Endodermal cell (in vitro differentiated cells): ENCODE data around the gene RADIL. TPM values are rescaled to one million over a fixed set of nuclear protein-coding genes. Genes with fewer than 3 reads are reported as not detected.

Experiments used
- DNase-seq: peaks from one replicate; pipeline ENCODE4 v3.0.0-alpha.2; 2017
- H3K27ac ChIP-seq: 2 replicates; pipeline ENCODE4 v1.5.1; 2013; ENCODE audit warnings: mild to moderate bottlenecking, low read depth, low read length, moderate library complexity
- H3K27me3 ChIP-seq: 2 replicates; pipeline ENCODE4 v1.6.1; 2013; ENCODE audit warnings: mild to moderate bottlenecking, low read length, moderate library complexity; ENCODE audit not compliant: insufficient read depth, control insufficient read depth, poor library complexity, severe bottlenecking
- H3K36me3 ChIP-seq: 2 replicates; pipeline ENCODE4 v1.7.0; 2013; ENCODE audit warnings: mild to moderate bottlenecking, low read length, moderate library complexity; ENCODE audit not compliant: control insufficient read depth, insufficient read depth
- H3K4me1 ChIP-seq: one replicate; pipeline ENCODE4 v1.7.0; 2013; ENCODE audit warnings: low read length; ENCODE audit not compliant: control insufficient read depth, insufficient read depth
- H3K4me3 ChIP-seq: 2 replicates; pipeline ENCODE4 v1.5.1; 2013; ENCODE audit warnings: mild to moderate bottlenecking, low read length, moderate library complexity
- H3K9ac ChIP-seq: 2 replicates; pipeline ENCODE4 v1.6.1; 2013; ENCODE audit warnings: mild to moderate bottlenecking, low read length, moderate library complexity; ENCODE audit not compliant: poor library complexity, severe bottlenecking; ENCODE audit errors: extremely low read depth
- H3K9me3 ChIP-seq: 2 replicates; pipeline ENCODE4 v1.6.1; 2013; ENCODE audit warnings: mild to moderate bottlenecking, low read length, moderate library complexity; ENCODE audit not compliant: control insufficient read depth
- H3K27ac Mint-ChIP-seq: 2 replicates; pipeline ENCODE4 v1.8.0; 2020; ENCODE audit warnings: mixed read lengths
- H3K27me3 Mint-ChIP-seq: 2 replicates; pipeline ENCODE4 v1.8.0; 2021; ENCODE audit warnings: mild to moderate bottlenecking, mixed read lengths; ENCODE audit not compliant: insufficient read depth
- H3K36me3 Mint-ChIP-seq: 2 replicates; pipeline ENCODE4 v1.8.0; 2020; ENCODE audit warnings: low read depth, mixed read lengths
- H3K4me1 Mint-ChIP-seq: 2 replicates; pipeline ENCODE4 v1.8.0; 2020; ENCODE audit warnings: mixed read lengths
- H3K4me3 Mint-ChIP-seq: 2 replicates; pipeline ENCODE4 v1.8.0; 2020; ENCODE audit warnings: mild to moderate bottlenecking, moderate library complexity, mixed read lengths
- H3K9me3 Mint-ChIP-seq: 2 replicates; pipeline ENCODE4 v1.8.0; 2020; ENCODE audit warnings: mild to moderate bottlenecking, mixed read lengths
- WGBS, 2 experiments: methylation state at CpG; one replicate each; pipeline versions ENCODE4 v1.1.5 to v1.1.7; 2013; ENCODE audit warnings: missing lambda C conversion rate in 2 of 2, mixed read lengths in 1 of 2; ENCODE audit not compliant: insufficient coverage in 1 of 2, insufficient read length in 1 of 2; 5-methylcytosine and 5-hydroxymethylcytosine counted together
- total RNA-seq, 2 donors: library from RNA; stranded (reverse); fragmentation: NEBNext Ultra II Directional in 1 of 2; extraction: Animal tissue kit (Norgen Biotek cat#: 25700) in 1 of 2; gene quantifications; 2 replicates in 1 of 2; 3 replicates in 1 of 2; pipeline ENCODE4 v1.2.1, GENCODE V29; 2021
- TF ChIP-seq, protein P1 (sequence below): fragments of 200-600 bp; sonication (generic); conservative IDR thresholded peaks from 2 replicates; pipeline ENCODE4 v1.5.0; 2021; ENCODE audit warnings: antibody characterized with exemption, mild to moderate bottlenecking

Gene RADIL
- total RNA-seq, 2 donors from 2014 or later: 34.9 to 47.6 TPM

- peak; percentile 40 for DNase-seq
- Histone ChIP-seq H3K27me3 (no peaks in the 10 kb centered on the region), H3K4me1 (peaks cover 4% of the 10 kb centered on the region), H3K36me3 (no peaks in the 10 kb centered on the region), H3K9me3 (no peaks in the 10 kb centered on the region), H3K27ac (peak overlapping the region; percentile 90), H3K4me3 (no peak overlapping the region), H3K9ac (no peak overlapping the region)
- Mint-ChIP-seq H3K36me3 (peaks cover 13% of the 10 kb centered on the region), H3K4me1 (peaks cover 12% of the 10 kb centered on the region), H3K4me3 (no peak overlapping the region), H3K27me3 (no peaks in the 10 kb centered on the region), H3K9me3 (no peaks in the 10 kb centered on the region), H3K27ac (no peak overlapping the region)
- WGBS, 2 experiments: 92 to 94% methylated on average over 16 to 21 of the region's 21 CpGs
- TF ChIP-seq, protein P1, sequence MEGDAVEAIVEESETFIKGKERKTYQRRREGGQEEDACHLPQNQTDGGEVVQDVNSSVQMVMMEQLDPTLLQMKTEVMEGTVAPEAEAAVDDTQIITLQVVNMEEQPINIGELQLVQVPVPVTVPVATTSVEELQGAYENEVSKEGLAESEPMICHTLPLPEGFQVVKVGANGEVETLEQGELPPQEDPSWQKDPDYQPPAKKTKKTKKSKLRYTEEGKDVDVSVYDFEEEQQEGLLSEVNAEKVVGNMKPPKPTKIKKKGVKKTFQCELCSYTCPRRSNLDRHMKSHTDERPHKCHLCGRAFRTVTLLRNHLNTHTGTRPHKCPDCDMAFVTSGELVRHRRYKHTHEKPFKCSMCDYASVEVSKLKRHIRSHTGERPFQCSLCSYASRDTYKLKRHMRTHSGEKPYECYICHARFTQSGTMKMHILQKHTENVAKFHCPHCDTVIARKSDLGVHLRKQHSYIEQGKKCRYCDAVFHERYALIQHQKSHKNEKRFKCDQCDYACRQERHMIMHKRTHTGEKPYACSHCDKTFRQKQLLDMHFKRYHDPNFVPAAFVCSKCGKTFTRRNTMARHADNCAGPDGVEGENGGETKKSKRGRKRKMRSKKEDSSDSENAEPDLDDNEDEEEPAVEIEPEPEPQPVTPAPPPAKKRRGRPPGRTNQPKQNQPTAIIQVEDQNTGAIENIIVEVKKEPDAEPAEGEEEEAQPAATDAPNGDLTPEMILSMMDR: no peak
These were observed 44.7 kb downstream of the RADIL start for GRCh38 chr7:4838626-4839334.

- peak overlapping the region; percentile 90 for H3K27ac ChIP-seq
- DNase-seq: peak; percentile 56
These were observed 45.5 kb downstream of the RADIL start for GRCh38 chr7:4837803-4838625.

DNA sequence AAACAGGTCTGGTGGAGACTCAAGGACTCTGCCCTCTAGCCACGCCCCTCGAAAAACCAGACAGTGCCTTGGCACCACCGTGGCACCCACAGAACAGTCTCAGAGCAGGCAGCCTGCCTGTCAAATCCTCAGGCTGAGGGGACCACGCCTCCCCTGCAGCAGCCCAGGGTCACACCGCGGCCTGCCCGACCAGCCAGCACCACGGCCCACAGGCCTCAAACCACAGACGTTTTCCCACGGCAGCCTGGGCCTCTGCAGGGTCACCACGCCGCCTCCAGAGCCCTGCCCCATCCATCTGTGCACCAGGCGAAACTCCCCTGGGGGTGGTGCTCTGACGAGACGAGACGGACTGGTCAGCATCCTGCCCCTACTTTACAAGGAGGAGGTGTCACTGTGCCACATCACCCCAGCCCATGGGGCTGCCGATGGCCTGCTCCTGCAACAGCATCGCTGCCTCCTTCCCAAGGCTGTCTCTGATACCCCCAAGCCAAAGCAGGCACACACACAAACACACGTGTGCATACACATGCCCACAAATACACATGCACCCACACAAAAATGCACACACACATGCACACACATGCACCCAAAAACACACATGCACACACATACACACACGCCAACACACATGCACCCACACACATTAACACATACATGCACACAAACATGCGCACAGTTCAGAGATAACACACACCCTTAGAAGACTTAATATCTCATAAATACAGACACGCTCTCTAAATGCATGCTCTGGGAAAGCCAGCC is 46.3 kb downstream of the RADIL start:
- peak; percentile 33 for DNase-seq
- Mint-ChIP-seq H3K36me3 (peaks cover 19% of the 10 kb centered on the region), H3K4me3 (no peak overlapping the region), H3K9me3 (no peaks in the 10 kb centered on the region), H3K27ac (no peak overlapping the region), H3K4me1 (peaks cover 8% of the 10 kb centered on the region), H3K27me3 (no peaks in the 10 kb centered on the region)
- no peaks in the 10 kb centered on the region for H3K4me1 ChIP-seq
- no peaks in the 10 kb centered on the region for H3K36me3 ChIP-seq
- TF ChIP-seq, protein P1: no peak
- no peaks in the 10 kb centered on the region for H3K9me3 ChIP-seq
- H3K4me3 ChIP-seq: no peak overlapping the region
- 86 to 91% methylated on average over 9 to 22 of the region's 22 CpGs for WGBS, 2 experiments
- H3K27ac ChIP-seq: peak overlapping the region; percentile 90
- no peaks in the 10 kb centered on the region for H3K27me3 ChIP-seq
- H3K9ac ChIP-seq: no peak overlapping the region

More at GRCh38 chr7:4837803-4838625, 45.5 kb downstream of the RADIL start:
- H3K4me3 ChIP-seq: no peak overlapping the region
- Mint-ChIP-seq H3K27me3 (no peaks in the 10 kb centered on the region), H3K36me3 (peaks cover 18% of the 10 kb centered on the region), H3K4me3 (no peak overlapping the region), H3K27ac (no peak overlapping the region), H3K4me1 (peaks cover 12% of the 10 kb centered on the region), H3K9me3 (no peaks in the 10 kb centered on the region)
- no peaks in the 10 kb centered on the region for H3K27me3 ChIP-seq
- no peaks in the 10 kb centered on the region for H3K9me3 ChIP-seq
- no peak overlapping the region for H3K9ac ChIP-seq
- WGBS, 2 experiments: 75 to 100% methylated on average over 4 to 30 of the region's 30 CpGs
- TF ChIP-seq, protein P1: peak; percentile 40
- peaks cover 4% of the 10 kb centered on the region for H3K4me1 ChIP-seq
- no peaks in the 10 kb centered on the region for H3K36me3 ChIP-seq
